HEK293 (cell line): Measurements from ENCODE around the gene SHD.

Experiments used
- CTCF ChIP-seq: fragments of 450-650 bp; formaldehyde crosslinking; IDR thresholded peaks from 2 replicates; pipeline ENCODE4 v1.5.1; 2016; ENCODE audit warnings: missing biosample characterization, missing genetic modification characterization
- REST ChIP-seq: fragments of 450-650 bp; formaldehyde crosslinking; IDR thresholded peaks from 2 replicates; pipeline ENCODE4 v1.5.1; 2016; ENCODE audit warnings: missing biosample characterization, missing genetic modification characterization
- ZNF274 ChIP-seq, 2 experiments: fragments of 200-500 bp in 1 of 2; fragments of 450-650 bp in 1 of 2; sonication (Bioruptor generic) in 1 of 2; formaldehyde crosslinking in 1 of 2; IDR thresholded peaks; 2 replicates each; pipeline versions ENCODE4 v1.5.1 to v1.6.1; 2014 to 2016; ENCODE audit warnings: borderline replicate concordance in 1 of 2, inconsistent platforms in 1 of 2, low read length in 1 of 2, missing biosample characterization in 1 of 2, missing genetic modification characterization in 1 of 2
- ZNF398 ChIP-seq: fragments of 450-650 bp; formaldehyde crosslinking; IDR thresholded peaks from 2 replicates; pipeline ENCODE4 v1.5.1; 2017; ENCODE audit warnings: missing biosample characterization, missing genetic modification characterization
- ZSCAN23 ChIP-seq: fragments of 450-650 bp; formaldehyde crosslinking; IDR thresholded peaks from 2 replicates; pipeline ENCODE4 v1.5.1; 2016; ENCODE audit warnings: missing biosample characterization, missing genetic modification characterization
- TF ChIP-seq, protein P1 (sequence below): fragments of 450-650 bp; formaldehyde crosslinking; IDR thresholded peaks from 2 replicates; pipeline ENCODE4 v1.5.1; 2016; ENCODE audit warnings: missing biosample characterization, missing genetic modification characterization
- TF ChIP-seq, protein P2 (sequence below): fragments of 450-650 bp; formaldehyde crosslinking; IDR thresholded peaks from 2 replicates; pipeline ENCODE4 v1.5.1; 2016; ENCODE audit warnings: missing biosample characterization, missing genetic modification characterization

DNA sequence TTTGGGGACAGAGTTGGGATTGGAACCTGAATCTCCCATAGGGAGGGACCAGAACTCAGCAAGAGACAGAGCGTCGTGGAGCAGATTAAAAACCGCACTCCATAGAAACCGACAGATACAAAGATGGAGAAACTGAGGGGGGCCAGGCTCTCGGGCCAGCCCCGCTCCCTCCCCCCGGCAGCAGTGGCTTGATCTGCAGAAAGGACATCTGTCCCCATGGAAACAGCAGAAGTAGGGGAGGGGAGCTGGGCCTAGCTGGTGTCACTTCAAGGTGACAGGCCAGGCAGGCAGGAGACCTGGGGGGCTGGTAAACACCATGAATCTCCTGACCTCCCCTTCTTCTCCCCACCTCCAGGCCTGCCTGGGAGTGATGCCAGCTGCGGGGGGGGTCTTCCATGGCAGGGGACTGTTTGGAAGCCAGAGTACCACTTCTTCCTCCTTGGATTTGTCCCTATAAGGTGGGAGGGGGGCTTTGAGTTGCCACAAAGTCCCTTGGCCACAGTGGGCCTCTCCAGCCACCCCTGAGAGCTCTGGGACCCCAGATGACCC, 12.2 kb downstream of the SHD start:
- TF ChIP-seq CTCF, result no peak
- no peak for TF ChIP-seq ZSCAN23 (tag by site-specific recombination)
- TF ChIP-seq, protein P1, sequence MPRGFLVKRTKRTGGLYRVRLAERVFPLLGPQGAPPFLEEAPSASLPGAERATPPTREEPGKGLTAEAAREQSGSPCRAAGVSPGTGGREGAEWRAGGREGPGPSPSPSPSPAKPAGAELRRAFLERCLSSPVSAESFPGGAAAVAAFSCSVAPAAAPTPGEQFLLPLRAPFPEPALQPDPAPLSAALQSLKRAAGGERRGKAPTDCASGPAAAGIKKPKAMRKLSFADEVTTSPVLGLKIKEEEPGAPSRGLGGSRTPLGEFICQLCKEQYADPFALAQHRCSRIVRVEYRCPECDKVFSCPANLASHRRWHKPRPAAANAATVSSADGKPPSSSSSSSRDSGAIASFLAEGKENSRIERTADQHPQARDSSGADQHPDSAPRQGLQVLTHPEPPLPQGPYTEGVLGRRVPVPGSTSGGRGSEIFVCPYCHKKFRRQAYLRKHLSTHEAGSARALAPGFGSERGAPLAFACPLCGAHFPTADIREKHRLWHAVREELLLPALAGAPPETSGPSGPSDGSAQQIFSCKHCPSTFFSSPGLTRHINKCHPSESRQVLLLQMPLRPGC (tag by site-specific recombination), result no peak
- TF ChIP-seq ZNF274 (IDR thresholded peaks at IDR 0.05; ENCODE audit: low read length), result no peak
- no peak for TF ChIP-seq ZNF274 (tag by site-specific recombination; IDR thresholded peaks at IDR 0.05; ENCODE audit: borderline replicate concordance)
- TF ChIP-seq REST (tag by site-specific recombination), result no peak
- TF ChIP-seq, protein P2, sequence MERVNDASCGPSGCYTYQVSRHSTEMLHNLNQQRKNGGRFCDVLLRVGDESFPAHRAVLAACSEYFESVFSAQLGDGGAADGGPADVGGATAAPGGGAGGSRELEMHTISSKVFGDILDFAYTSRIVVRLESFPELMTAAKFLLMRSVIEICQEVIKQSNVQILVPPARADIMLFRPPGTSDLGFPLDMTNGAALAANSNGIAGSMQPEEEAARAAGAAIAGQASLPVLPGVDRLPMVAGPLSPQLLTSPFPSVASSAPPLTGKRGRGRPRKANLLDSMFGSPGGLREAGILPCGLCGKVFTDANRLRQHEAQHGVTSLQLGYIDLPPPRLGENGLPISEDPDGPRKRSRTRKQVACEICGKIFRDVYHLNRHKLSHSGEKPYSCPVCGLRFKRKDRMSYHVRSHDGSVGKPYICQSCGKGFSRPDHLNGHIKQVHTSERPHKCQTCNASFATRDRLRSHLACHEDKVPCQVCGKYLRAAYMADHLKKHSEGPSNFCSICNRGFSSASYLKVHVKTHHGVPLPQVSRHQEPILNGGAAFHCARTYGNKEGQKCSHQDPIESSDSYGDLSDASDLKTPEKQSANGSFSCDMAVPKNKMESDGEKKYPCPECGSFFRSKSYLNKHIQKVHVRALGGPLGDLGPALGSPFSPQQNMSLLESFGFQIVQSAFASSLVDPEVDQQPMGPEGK (tag by site-specific recombination), result no peak
- no peak for TF ChIP-seq ZNF398
